SU-DHL-6 (cell line): ENCODE data around the gene OPRM1.

Experiments used
- H2AFZ ChIP-seq: fragments of 200-600 bp; sonication (generic); 2 replicates; pipeline ENCODE4 v1.6.1; 2014; ENCODE audit warnings: low read depth, mild to moderate bottlenecking, moderate library complexity, mixed read lengths, antibody characterized with exemption, low read length; ENCODE audit not compliant: severe bottlenecking
- H3F3A ChIP-seq: fragments of 200-600 bp; shearing (Covaris generic); 2 replicates; pipeline ENCODE4 v1.6.0; 2016; ENCODE audit warnings: antibody characterized with exemption, mild to moderate bottlenecking; ENCODE audit not compliant: insufficient read depth
- H3K27ac ChIP-seq: fragments of 200-600 bp; sonication (generic); 2 replicates; pipeline ENCODE4 v1.5.1; 2016; ENCODE audit warnings: low read depth, mild to moderate bottlenecking, low read length, moderate library complexity, mixed read lengths
- H3K27me3 ChIP-seq: fragments of 200-600 bp; sonication (generic), shearing (Covaris generic); 2 replicates; pipeline ENCODE4 v1.6.0; 2014; ENCODE audit warnings: mild to moderate bottlenecking, low read length
- H3K36me3 ChIP-seq: fragments of 200-600 bp; sonication (generic); 2 replicates; pipeline ENCODE4 v1.6.1; 2014; ENCODE audit warnings: mild to moderate bottlenecking, low read length, mixed read lengths
- H3K4me2 ChIP-seq: fragments of 300-600, 200-600 bp; shearing (Covaris generic), sonication (generic); 2 replicates; pipeline ENCODE4 v1.6.0; 2014; ENCODE audit warnings: low read length, low read depth, mild to moderate bottlenecking; ENCODE audit not compliant: poor library complexity, severe bottlenecking
- H3K4me3 ChIP-seq: fragments of 200-600 bp; sonication (generic); 2 replicates; pipeline ENCODE4 v1.5.1; 2014; ENCODE audit warnings: antibody characterized with exemption, low read length, mild to moderate bottlenecking, mixed read lengths; ENCODE audit not compliant: insufficient read depth, poor library complexity, severe bottlenecking
- H3K79me2 ChIP-seq: fragments of 200-600 bp; sonication (generic); 2 replicates; pipeline ENCODE4 v1.6.1; 2014; ENCODE audit warnings: mild to moderate bottlenecking, low read length, moderate library complexity; ENCODE audit not compliant: insufficient read depth
- H3K9ac ChIP-seq: fragments of 200-600 bp; sonication (generic); 2 replicates; pipeline ENCODE4 v1.7.0; 2014; ENCODE audit warnings: mild to moderate bottlenecking, low read length
- H3K9me2 ChIP-seq: fragments of 200-600 bp; sonication (generic); replicated peaks from 2 replicates; pipeline ENCODE4 v1.6.1; 2014; ENCODE audit warnings: low read length; ENCODE audit not compliant: insufficient read depth
- H3K9me3 ChIP-seq: fragments of 200-600 bp; sonication (generic); 2 replicates; pipeline ENCODE4 v1.6.1; 2014; ENCODE audit warnings: low read length, mixed read lengths; ENCODE audit not compliant: insufficient read depth
- H4K20me1 ChIP-seq: fragments of 200-600 bp; sonication (generic); 2 replicates; pipeline ENCODE4 v1.6.1; 2014; ENCODE audit warnings: low read depth, mild to moderate bottlenecking, antibody characterized with exemption, low read length, moderate library complexity, mixed read lengths
- CTCF ChIP-seq: fragments of 200-600 bp; sonication (generic); IDR thresholded peaks from one replicate; pipeline ENCODE4 v1.5.1; 2017; ENCODE audit warnings: antibody characterized with exemption, mild to moderate bottlenecking, low read length, moderate library complexity; ENCODE audit not compliant: insufficient read depth, poor library complexity, severe bottlenecking
- EZH2phosphoT487 ChIP-seq: fragments of 200-600 bp; sonication (generic), shearing (Covaris generic); conservative IDR thresholded peaks from 2 replicates; pipeline ENCODE4 v1.6.1; 2018; ENCODE audit warnings: mild to moderate bottlenecking, antibody characterized with exemption, low read length, moderate library complexity, mixed read lengths

The OPRM1 gene

DNA sequence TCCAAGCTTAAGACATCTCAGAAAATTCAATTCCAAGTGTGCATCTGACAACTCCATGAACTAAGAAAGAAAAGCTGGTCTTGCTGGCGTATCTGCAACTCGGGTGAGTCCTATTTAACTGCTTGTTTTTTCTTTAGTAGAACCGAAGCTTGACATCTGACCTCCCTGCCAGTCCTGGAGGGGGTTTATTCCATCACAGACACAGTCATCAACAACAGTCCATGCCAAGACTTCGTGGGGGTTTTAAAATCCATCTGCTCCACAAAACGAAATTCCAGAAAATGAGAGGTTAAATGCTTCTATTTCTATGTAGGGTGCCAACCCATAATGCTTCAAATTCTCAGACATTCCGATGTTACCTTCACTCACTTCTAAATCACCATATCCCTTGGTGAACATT lies 183.7 kb downstream of the OPRM1 start:
- Histone ChIP-seq H4K20me1 (no peaks in the 10 kb centered on the region), H3K9me3 (no peaks in the 10 kb centered on the region), H3K4me2 (no peak overlapping the region), H3K27ac (no peak overlapping the region), H3K36me3 (no peaks in the 10 kb centered on the region), H2AFZ (no peak overlapping the region), H3K4me3 (no peak overlapping the region), H3K9ac (no peak overlapping the region), H3F3A (no peaks in the 10 kb centered on the region), H3K9me2 (no peaks in the 10 kb centered on the region), H3K79me2 (no peaks in the 10 kb centered on the region), H3K27me3 (no peaks in the 10 kb centered on the region)
- TF ChIP-seq EZH2phosphoT487 (no peak), CTCF (no peak)

DNA sequence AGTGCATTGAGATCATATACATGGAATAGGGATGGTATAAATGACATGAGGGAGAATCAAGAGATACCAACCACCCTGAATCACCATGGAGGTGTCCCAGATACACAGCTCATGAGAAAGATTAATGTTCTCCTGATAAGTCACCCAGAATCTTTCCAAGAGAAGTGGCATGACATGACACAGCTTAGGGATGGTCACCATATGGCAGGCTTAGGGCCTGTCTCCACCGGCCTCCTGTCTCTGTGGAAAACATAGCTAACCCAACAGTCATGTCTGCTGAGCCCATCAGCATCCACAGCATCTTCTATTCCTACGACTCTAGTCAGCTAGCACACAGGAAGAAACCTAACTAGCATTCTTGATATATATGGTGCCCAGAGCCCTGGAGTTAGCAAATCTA lies 184.3 kb downstream of the OPRM1 start:
- Histone ChIP-seq H3K9ac (no peak overlapping the region), H3K4me3 (no peak overlapping the region), H3K36me3 (no peaks in the 10 kb centered on the region), H3K79me2 (no peaks in the 10 kb centered on the region), H3K4me2 (no peak overlapping the region), H2AFZ (no peak overlapping the region), H3F3A (no peaks in the 10 kb centered on the region), H3K27me3 (no peaks in the 10 kb centered on the region), H4K20me1 (no peaks in the 10 kb centered on the region), H3K27ac (no peak overlapping the region), H3K9me3 (no peaks in the 10 kb centered on the region), H3K9me2 (no peaks in the 10 kb centered on the region)
- TF ChIP-seq EZH2phosphoT487 = no peak
- no peak for TF ChIP-seq CTCF

- no peak overlapping the region for H3K9ac ChIP-seq
- no peaks in the 10 kb centered on the region for H3F3A ChIP-seq
These were observed 187.4 kb downstream of the OPRM1 start for GRCh38 chr6:154226461-154226860.

More at GRCh38 chr6:154226461-154226860, 187.4 kb downstream of the OPRM1 start:
- Histone ChIP-seq H3K27me3 (no peaks in the 10 kb centered on the region), H3K27ac (no peak overlapping the region), H2AFZ (no peak overlapping the region), H4K20me1 (no peaks in the 10 kb centered on the region), H3K9me2 (no peaks in the 10 kb centered on the region), H3K79me2 (no peaks in the 10 kb centered on the region), H3K36me3 (no peaks in the 10 kb centered on the region), H3K9me3 (no peaks in the 10 kb centered on the region), H3K4me2 (no peak overlapping the region), H3K4me3 (no peak overlapping the region)
- TF ChIP-seq EZH2phosphoT487 (no peak), CTCF (no peak)
